ENCODE data around the gene MPHOSPH10. TPM values are rescaled to one million over a fixed set of nuclear protein-coding genes. Genes with fewer than 3 reads are reported as not detected.

The MPHOSPH10 gene
- total RNA-seq, 1 donor from 2014 or later: 21.6 TPM

DNA sequence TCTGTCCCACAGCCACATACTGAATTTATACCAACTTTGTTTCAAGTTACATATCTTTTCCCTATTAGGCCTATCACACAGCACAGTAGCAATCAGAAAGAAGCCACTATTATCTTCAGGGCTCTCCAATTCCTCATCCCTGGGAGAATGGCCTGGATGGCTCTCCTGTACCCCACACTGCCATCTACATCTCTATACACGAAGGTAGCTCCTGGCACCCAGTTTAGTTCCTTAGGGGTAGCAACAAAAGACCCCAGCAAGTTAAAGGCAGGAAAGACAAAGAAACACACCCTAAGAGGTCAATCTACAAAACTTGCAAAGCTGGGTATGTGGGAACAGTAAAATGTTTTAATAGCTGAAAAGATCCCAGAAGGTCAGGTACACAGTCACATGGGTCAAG, 56.5 kb downstream of the MPHOSPH10 start:
- no peak for TF ChIP-seq POLR2AphosphoS5 (IDR thresholded peaks at IDR 0.05; ENCODE audit: insufficient read depth in 1 of 2, low read depth in 1 of 2)
- no peak for TF ChIP-seq POLR2A (IDR thresholded peaks at IDR 0.05)
- TF ChIP-seq CTCF (IDR thresholded peaks at IDR 0.05): no peak
- Histone ChIP-seq H3K4me3 (no peak overlapping the region), H3K4me1 (no peaks in the 10 kb centered on the region), H3K27ac (no peak overlapping the region), H3K36me3 (no peaks in the 10 kb centered on the region), H3K9me3 (no peaks in the 10 kb centered on the region), H3K27me3 (no peaks in the 10 kb centered on the region)
- no peak for DNase-seq (ENCODE audit: extremely low spot score in 2 of 2)
- intact Hi-C loops (cut with DNase I): no loop called here

GRCh38 chr2:71187589-71187988, 57.2 kb downstream of the MPHOSPH10 start:
- Histone ChIP-seq H3K4me3 (no peak overlapping the region), H3K27me3 (no peaks in the 10 kb centered on the region), H3K4me1 (no peaks in the 10 kb centered on the region), H3K36me3 (no peaks in the 10 kb centered on the region), H3K9me3 (no peaks in the 10 kb centered on the region), H3K27ac (no peak overlapping the region)
- DNase-seq (ENCODE audit: extremely low spot score in 2 of 2): no peak
- no peak for TF ChIP-seq POLR2A (IDR thresholded peaks at IDR 0.05)
- TF ChIP-seq POLR2AphosphoS5 (IDR thresholded peaks at IDR 0.05; ENCODE audit: insufficient read depth in 1 of 2, low read depth in 1 of 2): no peak
- TF ChIP-seq CTCF (IDR thresholded peaks at IDR 0.05): no peak
- intact Hi-C loops (cut with DNase I): no loop called here

DNA sequence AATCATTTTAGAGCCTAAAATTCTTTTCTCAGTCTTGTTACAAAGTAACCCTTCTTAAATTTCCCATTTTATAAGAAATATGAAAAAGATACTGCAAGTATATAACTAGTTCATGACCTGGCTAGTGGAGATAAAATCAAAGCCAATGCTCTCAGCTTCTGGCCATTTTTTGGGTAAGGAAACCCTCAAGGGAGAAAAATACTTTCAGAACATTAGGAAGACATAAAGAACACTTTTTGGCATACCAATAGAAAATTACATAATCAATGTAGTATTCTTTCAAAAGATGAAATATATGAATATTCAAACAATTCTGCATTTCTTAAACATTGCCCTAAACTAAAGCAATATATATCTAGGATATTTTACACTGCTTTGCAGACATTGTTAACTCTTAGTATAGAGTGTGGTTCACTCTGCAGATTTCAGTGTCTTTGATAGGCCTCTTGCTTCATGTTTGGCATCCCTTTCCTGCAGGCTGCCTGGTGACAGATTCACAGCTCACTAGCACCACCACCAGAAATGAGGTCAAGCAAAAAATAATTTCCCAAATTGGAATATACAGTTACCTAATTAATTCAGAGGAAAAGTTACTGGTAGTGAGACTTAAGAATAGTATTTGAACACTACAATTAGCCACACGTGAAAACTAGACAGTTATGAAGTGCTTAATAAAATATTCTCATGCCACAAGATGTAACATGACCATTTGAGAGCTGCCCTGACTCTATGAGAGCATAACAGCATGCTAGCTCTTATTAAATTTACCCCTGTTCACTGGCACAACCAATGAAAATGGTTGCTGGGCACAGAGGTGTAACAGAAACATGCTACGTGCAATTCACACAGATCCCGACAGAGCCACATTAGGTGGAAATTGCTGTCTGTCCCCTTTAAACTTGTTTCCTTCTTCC, 60.5 kb downstream of the MPHOSPH10 start:
- Histone ChIP-seq H3K4me3 (no peak overlapping the region), H3K36me3 (no peaks in the 10 kb centered on the region), H3K4me1 (no peaks in the 10 kb centered on the region), H3K27ac (no peak overlapping the region), H3K27me3 (no peaks in the 10 kb centered on the region), H3K9me3 (no peaks in the 10 kb centered on the region)
- intact Hi-C loops (cut with DNase I): no loop called here
- DNase-seq (ENCODE audit: extremely low spot score in 2 of 2): no peak
- no peak for TF ChIP-seq POLR2AphosphoS5 (IDR thresholded peaks at IDR 0.05; ENCODE audit: insufficient read depth in 1 of 2, low read depth in 1 of 2)
- no peak for TF ChIP-seq CTCF (IDR thresholded peaks at IDR 0.05)
- no peak for TF ChIP-seq POLR2A (IDR thresholded peaks at IDR 0.05)

DNA sequence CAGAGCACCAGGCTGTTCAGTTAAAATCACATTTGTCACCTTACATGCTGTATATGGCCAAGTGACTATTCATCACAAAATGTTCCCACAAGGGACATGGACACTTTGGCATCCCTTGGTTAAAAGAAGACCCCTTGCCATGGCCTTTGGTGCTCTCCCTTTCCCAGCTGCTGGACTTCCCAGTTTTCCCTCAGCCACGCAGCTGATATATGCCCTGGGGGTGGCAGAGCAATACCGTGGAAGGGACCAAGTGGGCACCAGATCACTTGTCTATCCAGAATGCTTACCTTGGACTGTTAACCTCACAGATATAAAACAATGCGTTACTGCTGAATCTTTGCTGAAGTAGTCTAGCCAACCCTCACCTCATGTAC, 61.1 kb downstream of the MPHOSPH10 start:
- no peak for DNase-seq (ENCODE audit: extremely low spot score in 2 of 2)
- H3K27me3 ChIP-seq: no peaks in the 10 kb centered on the region
- no peak overlapping the region for H3K27ac ChIP-seq
- TF ChIP-seq CTCF (IDR thresholded peaks at IDR 0.05) (no peak), POLR2A (IDR thresholded peaks at IDR 0.05) (no peak), POLR2AphosphoS5 (IDR thresholded peaks at IDR 0.05; ENCODE audit: insufficient read depth in 1 of 2, low read depth in 1 of 2) (no peak)
- H3K4me1 ChIP-seq: no peaks in the 10 kb centered on the region
- no peaks in the 10 kb centered on the region for H3K36me3 ChIP-seq
- H3K4me3 ChIP-seq: no peak overlapping the region
- no peaks in the 10 kb centered on the region for H3K9me3 ChIP-seq
- intact Hi-C loops (cut with DNase I): no loop called here

Small RNA genes lying within 50 kb of the gene (small RNA-seq; reads per million reads assigned to genes)
- gene AC007881.1: not detected

Other genes with a start within 250 kb of the MPHOSPH10 start
- not detected for gene VAX2, start 230.1 kb upstream of the MPHOSPH10 start, total RNA-seq
- not detected for gene ATP6V1B1, start 194.7 kb upstream of the MPHOSPH10 start, total RNA-seq
- 4.9 TPM for gene ANKRD53, start 152.0 kb upstream of the MPHOSPH10 start, total RNA-seq
- gene TEX261, start 135.8 kb upstream of the MPHOSPH10 start, total RNA-seq: 29.0 TPM
- gene NAGK, start 62.0 kb upstream of the MPHOSPH10 start, total RNA-seq: 110 TPM
- 12.8 TPM for gene MCEE, start 405 bp upstream of the MPHOSPH10 start, total RNA-seq
- gene PAIP2B, start 96.5 kb downstream of the MPHOSPH10 start, total RNA-seq: 7.6 TPM
- 139 TPM for gene ZNF638, start 201.1 kb downstream of the MPHOSPH10 start, total RNA-seq

Data from vagina (tissue), 2 donors.